Epithelial cell of proximal tubule (primary cell): ENCODE measurements around the gene AGO1. TPM values are rescaled to one million over a fixed set of nuclear protein-coding genes. Genes with fewer than 3 reads are reported as not detected.
"Not testable (repeated sequence)": the region's sequence is repeated elsewhere in the genome, so short reads cannot be mapped to it uniquely, and the experiment has no call there.

ENCODE experiments used
- DNase-seq: peaks from one replicate; pipeline ENCODE4 v3.0.0-alpha.2; 2011; ENCODE audit warnings: low read depth
- H3K4me3 ChIP-seq: 2 replicates; pipeline ENCODE4 v1.5.1; 2011; ENCODE audit warnings: low read depth, mild to moderate bottlenecking, low read length
- CTCF ChIP-seq: conservative IDR thresholded peaks from 2 replicates; pipeline ENCODE4 v1.5.1; 2012; ENCODE audit warnings: low read depth, mild to moderate bottlenecking, low read length
- total RNA-seq: library from RNA; depleted of rRNA; stranded (reverse); fragments of >200 nt; gene quantifications from 2 replicates; pipeline ENCODE4 v1.2.3, GENCODE V29; 2015

AGO1 gene
- total RNA-seq, 1 donor from 2014 or later, result 9.2 TPM

GRCh38 chr1:35971601-35972000, 88.6 kb downstream of the AGO1 start:
- DNase-seq, result no peak
- H3K4me3 ChIP-seq, result no peak overlapping the region
- TF ChIP-seq CTCF, result no peak

DNA sequence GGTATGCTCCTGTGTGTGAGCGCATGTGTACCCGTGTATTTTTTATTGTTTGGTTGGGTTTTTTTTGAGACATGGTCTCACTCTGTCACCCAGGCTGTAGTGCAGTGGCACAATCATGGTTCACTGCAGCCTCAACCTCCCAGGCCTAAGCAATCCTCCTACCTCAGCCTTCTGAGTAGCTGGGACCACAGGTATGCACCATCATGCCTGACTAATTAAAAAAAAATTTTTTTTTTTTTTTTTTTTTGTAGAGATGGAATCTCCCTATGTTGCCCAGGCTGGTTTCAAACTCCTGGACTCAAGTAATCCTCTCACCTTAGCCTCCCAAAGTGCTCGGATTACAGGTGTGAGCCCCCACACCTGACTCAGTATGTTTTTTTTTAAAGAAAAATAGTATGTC, 89.6 kb downstream of the AGO1 start:
- not testable (repeated sequence) for DNase-seq, H3K4me3 ChIP-seq

DNA sequence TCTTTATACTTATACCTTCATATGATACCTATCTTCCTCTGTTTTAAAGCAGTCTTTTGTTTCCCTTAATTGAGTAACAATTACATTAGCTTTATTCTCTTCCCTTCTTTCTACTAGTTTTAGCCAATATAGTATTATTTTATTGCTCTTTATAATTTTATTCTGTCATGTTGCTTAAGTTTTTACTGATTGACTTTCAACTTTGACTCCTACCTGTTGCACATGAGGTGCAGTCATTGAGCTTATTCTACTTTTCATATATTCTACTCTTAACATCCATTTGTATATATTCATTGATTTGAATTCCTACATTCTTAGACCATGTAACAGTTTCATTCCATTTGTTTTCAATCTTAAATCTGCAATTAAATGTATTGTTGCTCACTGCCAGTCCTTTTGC, 97.1 kb downstream of the AGO1 start:
- TF ChIP-seq CTCF, result no peak
- no peak overlapping the region for H3K4me3 ChIP-seq
- DNase-seq, result no peak

Other genes starting within 250 kb of the AGO1 start
- 85.6 and 115 TPM in 2 replicates for gene PSMB2, start 241.7 kb upstream of the AGO1 start, total RNA-seq
- 6.0 and 9.8 TPM in 2 replicates for gene C1orf216, start 164.3 kb upstream of the AGO1 start, total RNA-seq
- 32.5 and 50.6 TPM in 2 replicates for gene CLSPN, start 113.2 kb upstream of the AGO1 start, total RNA-seq
- 4.3 and 5.9 TPM in 2 replicates for gene AGO4, start 75.2 kb upstream of the AGO1 start, total RNA-seq
- 6.0 and 19.1 TPM in 2 replicates for gene AGO3, start 47.9 kb downstream of the AGO1 start, total RNA-seq
- 0.29 and 1.6 TPM in 2 replicates for gene TEKT2, start 200.9 kb downstream of the AGO1 start, total RNA-seq
- gene ADPRS, start 205.7 kb downstream of the AGO1 start, total RNA-seq, result 91.4 and 92.2 TPM in 2 replicates
- gene COL8A2, start 242.0 kb downstream of the AGO1 start, total RNA-seq, result 0.06 and 0.65 TPM in 2 replicates